Smooth muscle cell (in vitro differentiated cells): ENCODE measurements around the gene ZDHHC7. TPM values are rescaled to one million over a fixed set of nuclear protein-coding genes. Genes with fewer than 3 reads are reported as not detected.
A peak's percentile ranks its signal among the peaks of the same experiment; 100 is the strongest.

ENCODE experiments used
- DNase-seq: peaks from one replicate; lab custom pipeline; 2025; ENCODE audit not compliant: unreplicated experiment; lab: John Stamatoyannopoulos, UW
- H2AFZ ChIP-seq: fragments of 200-600 bp; sonication (generic); 2 replicates; pipeline ENCODE4 v1.6.0; 2016; ENCODE audit warnings: antibody characterized with exemption, low read depth, mild to moderate bottlenecking
- H3F3A ChIP-seq: fragments of 200-600 bp; sonication (generic); 2 replicates; pipeline ENCODE4 v1.6.0; 2017; ENCODE audit warnings: antibody characterized with exemption, low read depth
- H3K27ac ChIP-seq: fragments of 200-600 bp; sonication (generic); 2 replicates; pipeline ENCODE4 v1.5.1; 2016; ENCODE audit warnings: low read depth, mild to moderate bottlenecking
- H3K27me3 ChIP-seq: fragments of 200-600 bp; sonication (generic); 2 replicates; pipeline ENCODE4 v1.6.1; 2016; ENCODE audit warnings: low read depth, mild to moderate bottlenecking
- H3K36me3 ChIP-seq: fragments of 200-600 bp; sonication (generic); 2 replicates; pipeline ENCODE4 v1.5.1; 2016; ENCODE audit warnings: low read depth
- H3K4me1 ChIP-seq: fragments of 200-600 bp; sonication (generic); 2 replicates; pipeline ENCODE4 v1.5.1; 2016; ENCODE audit warnings: low read depth
- H3K4me2 ChIP-seq: fragments of 200-600 bp; sonication (generic); 2 replicates; pipeline ENCODE4 v1.6.0; 2016; ENCODE audit warnings: mild to moderate bottlenecking
- H3K4me3 ChIP-seq: fragments of 200-600 bp; sonication (generic); 2 replicates; pipeline ENCODE4 v1.5.1; 2016; ENCODE audit warnings: mild to moderate bottlenecking
- H3K79me2 ChIP-seq: fragments of 200-600 bp; sonication (generic); 2 replicates; pipeline ENCODE4 v1.6.0; 2016; ENCODE audit warnings: low read depth, mild to moderate bottlenecking
- H3K9ac ChIP-seq: fragments of 200-600 bp; sonication (generic); 2 replicates; pipeline ENCODE4 v1.6.0; 2016; ENCODE audit warnings: low read depth
- H3K9me3 ChIP-seq: fragments of 200-600 bp; sonication (generic); replicated peaks from 2 replicates; pipeline ENCODE4 v1.5.1; 2016; ENCODE audit warnings: low read depth
- H4K20me1 ChIP-seq: fragments of 200-600 bp; sonication (generic); 2 replicates; pipeline ENCODE4 v1.6.0; 2016; ENCODE audit warnings: low read depth
- CTCF ChIP-seq: fragments of 200-600 bp; sonication (generic); IDR thresholded peaks from 2 replicates; pipeline ENCODE4 v1.5.1; 2017; ENCODE audit warnings: borderline replicate concordance, mild to moderate bottlenecking, antibody characterized with exemption; ENCODE audit not compliant: insufficient read depth, poor library complexity, severe bottlenecking
- WGBS: methylation state at CpG from one replicate; pipeline ENCODE4 v1.1.7; 2016; ENCODE audit warnings: low lambda C conversion rate; 5-methylcytosine and 5-hydroxymethylcytosine counted together
- polyA plus RNA-seq: library from polyadenylated mRNA; unstranded; fragments of >200 nt; fragmentation: Nextera tagmentation; extraction: Ambion mirVana; gene quantifications from 2 replicates; pipeline ENCODE4 v1.2.1, GENCODE V29; 2016
- total RNA-seq: library from RNA; depleted of rRNA; stranded (reverse); fragments of >200 nt; gene quantifications from 2 replicates; pipeline ENCODE4 v1.2.3, GENCODE V29; 2014

ZDHHC7 gene
- total and polyA plus RNA-seq, 2 experiments from 2014 or later: 31.9 to 39.1 TPM

DNA sequence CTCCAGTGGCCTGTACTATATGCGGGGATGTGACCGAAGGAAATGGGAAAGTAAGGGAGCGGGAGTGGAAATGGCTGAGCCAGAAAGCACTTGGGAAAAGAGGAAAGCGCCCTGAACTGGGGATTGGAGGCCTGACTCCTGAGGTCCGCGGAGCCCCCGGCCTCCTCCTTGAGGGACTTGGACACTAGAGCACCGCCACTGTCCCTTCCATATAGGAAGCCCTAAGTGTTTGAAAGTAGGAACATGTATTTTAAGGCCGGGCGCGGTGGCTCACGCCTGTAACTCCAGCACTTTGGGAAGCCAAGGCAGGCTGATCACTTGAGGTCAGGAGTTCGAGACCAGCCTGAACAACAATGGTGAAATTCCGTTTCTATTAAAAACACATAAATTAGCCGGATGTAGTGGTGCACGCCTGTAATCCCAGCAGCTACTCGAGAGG is 530 bp upstream of the ZDHHC7 start:
- peaks cover 43% of the 10 kb centered on the region for H3K79me2 ChIP-seq
- H3K4me3 ChIP-seq: peak overlapping the region; percentile 78
- peak overlapping the region; percentile 96 for H3K27ac ChIP-seq
- H3K27me3 ChIP-seq: no peaks in the 10 kb centered on the region
- WGBS: 37% methylated on average over 17 of the region's 17 CpGs
- H3K4me1 ChIP-seq: peaks cover 9% of the 10 kb centered on the region
- peak overlapping the region; percentile 93 for H3K4me2 ChIP-seq
- peaks cover 28% of the 10 kb centered on the region for H4K20me1 ChIP-seq
- H3K9ac ChIP-seq: peak overlapping the region; percentile 91
- DNase-seq: no peak
- no peaks in the 10 kb centered on the region for H3K9me3 ChIP-seq
- H3K36me3 ChIP-seq: no peaks in the 10 kb centered on the region
- TF ChIP-seq CTCF: no peak
- H3F3A ChIP-seq: no peaks in the 10 kb centered on the region
- peak overlapping the region; percentile 91 for H2AFZ ChIP-seq

DNA sequence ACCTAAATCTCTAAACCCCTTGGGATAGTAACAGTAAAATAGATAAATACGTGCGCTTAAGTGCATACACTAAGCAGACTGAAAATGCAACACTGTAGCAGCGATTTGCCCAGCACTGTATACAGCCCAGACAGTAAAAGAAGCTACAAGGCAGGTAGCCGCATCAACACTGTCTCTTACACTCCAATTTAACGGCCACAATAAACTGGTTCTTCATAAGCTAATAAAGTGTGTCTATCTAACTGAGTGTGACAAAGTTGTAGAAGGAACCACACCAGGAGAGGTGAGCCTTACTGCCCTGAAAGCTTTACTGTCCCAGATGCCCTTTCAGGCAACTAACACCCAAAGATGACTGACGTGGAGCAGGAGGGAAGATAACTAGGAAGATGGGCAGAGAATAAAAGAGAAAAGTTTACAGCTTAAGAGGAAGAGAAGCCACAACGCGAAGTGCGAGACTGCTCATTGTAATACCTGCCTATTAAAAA is 847 bp downstream of the ZDHHC7 start:
- H3K4me1 ChIP-seq: peaks cover 15% of the 10 kb centered on the region
- no peak for TF ChIP-seq CTCF
- H3F3A ChIP-seq: peaks cover 3% of the 10 kb centered on the region
- H3K79me2 ChIP-seq: peaks cover 55% of the 10 kb centered on the region
- H3K9me3 ChIP-seq: no peaks in the 10 kb centered on the region
- no peak for DNase-seq
- no peaks in the 10 kb centered on the region for H3K36me3 ChIP-seq
- H3K4me3 ChIP-seq: peak overlapping the region; percentile 78
- WGBS: 44% methylated on average over 9 of the region's 9 CpGs
- peak overlapping the region; percentile 93 for H3K4me2 ChIP-seq
- no peaks in the 10 kb centered on the region for H3K27me3 ChIP-seq
- peak overlapping the region; percentile 96 for H3K27ac ChIP-seq
- peak overlapping the region; percentile 91 for H3K9ac ChIP-seq
- H2AFZ ChIP-seq: peak overlapping the region; percentile 47
- peaks cover 41% of the 10 kb centered on the region for H4K20me1 ChIP-seq

GRCh38 chr16:85008271-85008670 is 3.1 kb downstream of the ZDHHC7 start:
- Histone ChIP-seq H3K9me3 (no peaks in the 10 kb centered on the region), H2AFZ (no peak overlapping the region), H3K4me1 (peaks cover 35% of the 10 kb centered on the region), H3F3A (peaks cover 12% of the 10 kb centered on the region), H3K27me3 (no peaks in the 10 kb centered on the region), H3K4me2 (no peak overlapping the region), H3K9ac (no peak overlapping the region), H4K20me1 (peaks cover 62% of the 10 kb centered on the region), H3K27ac (no peak overlapping the region), H3K4me3 (no peak overlapping the region), H3K36me3 (no peaks in the 10 kb centered on the region), H3K79me2 (peaks cover 76% of the 10 kb centered on the region)
- 96% methylated on average over 3 of the region's 3 CpGs for WGBS
- no peak for DNase-seq
- TF ChIP-seq CTCF: no peak
